UCSD-AML1 (cell line): ENCODE data around the gene LRTM2.

Experiments used
- DNase-seq: peaks from one replicate; lab custom pipeline; 2025; ENCODE audit not compliant: unreplicated experiment; lab: John Stamatoyannopoulos, UW

Gene LRTM2

DNA sequence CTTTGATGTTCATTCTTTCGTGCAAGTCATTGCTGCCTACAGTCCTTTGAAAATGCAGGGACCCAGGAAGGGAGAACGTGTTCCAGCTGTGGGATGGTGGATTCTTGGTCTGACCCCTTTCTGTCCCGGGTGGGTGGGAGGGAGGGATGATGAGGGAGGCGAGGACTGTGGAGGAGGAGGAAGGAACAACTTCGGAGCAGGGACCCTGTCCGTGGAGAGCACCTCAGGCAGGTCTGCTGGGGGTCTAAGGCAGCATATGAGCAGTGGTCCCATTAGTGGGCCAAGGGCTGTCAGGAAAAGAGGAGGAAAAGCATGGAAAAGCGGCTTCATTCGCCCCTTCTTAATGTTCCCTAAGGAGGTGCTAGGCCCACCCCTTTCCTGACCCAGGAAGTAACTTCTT lies 62.0 kb downstream of the LRTM2 start:
- no peak for DNase-seq

DNA sequence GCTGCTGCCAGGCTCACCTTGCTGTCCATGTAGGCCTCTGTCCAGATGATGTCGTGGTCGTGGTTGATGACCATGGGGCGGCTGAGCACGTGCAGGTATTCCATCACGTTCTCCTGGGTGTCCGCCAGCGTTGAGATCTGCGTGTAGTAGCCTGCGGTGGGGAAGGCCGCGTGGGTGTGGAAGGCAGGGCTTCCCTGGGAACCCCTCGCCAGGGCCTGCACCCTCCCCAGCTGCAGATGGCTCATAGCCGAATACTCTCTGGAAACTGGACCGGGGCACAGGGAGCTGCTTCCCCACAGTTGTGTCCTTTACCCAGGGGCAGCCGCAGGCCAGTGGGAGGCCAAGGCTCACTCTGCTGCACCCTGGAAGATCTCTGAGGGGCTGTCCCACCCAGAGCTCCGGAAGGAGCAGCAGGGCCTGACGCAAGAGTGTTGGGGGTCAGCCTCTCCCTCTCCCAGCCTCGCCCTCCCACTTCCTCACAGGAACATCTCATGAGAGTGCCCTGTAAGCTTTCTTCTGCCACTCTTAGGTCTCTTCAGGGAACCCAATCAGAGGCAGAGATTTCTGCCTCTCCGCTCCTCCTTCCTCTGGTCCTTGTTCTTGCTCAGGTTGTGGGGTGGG lies 62.6 kb downstream of the LRTM2 start:
- DNase-seq, result no peak

DNA sequence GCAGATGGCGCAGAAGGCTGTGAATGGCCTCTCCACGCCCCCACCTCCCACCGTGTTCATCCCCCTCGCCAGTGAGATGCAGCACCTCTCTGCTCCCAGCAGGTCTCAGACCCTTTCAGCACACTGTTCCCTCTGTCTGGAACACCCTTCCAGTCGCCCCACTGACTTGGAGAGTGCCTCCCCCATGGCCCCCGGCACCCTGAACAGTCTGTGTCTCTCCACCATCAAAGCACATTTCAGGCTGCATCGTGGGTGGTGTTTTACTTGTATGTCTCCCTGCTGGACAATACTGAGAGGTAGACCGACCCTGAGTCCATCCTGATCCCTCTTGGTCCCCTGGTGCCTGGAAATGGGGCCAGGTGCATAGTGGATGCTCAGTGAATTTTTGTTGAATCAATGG lies 63.1 kb downstream of the LRTM2 start:
- DNase-seq, result no peak

DNA sequence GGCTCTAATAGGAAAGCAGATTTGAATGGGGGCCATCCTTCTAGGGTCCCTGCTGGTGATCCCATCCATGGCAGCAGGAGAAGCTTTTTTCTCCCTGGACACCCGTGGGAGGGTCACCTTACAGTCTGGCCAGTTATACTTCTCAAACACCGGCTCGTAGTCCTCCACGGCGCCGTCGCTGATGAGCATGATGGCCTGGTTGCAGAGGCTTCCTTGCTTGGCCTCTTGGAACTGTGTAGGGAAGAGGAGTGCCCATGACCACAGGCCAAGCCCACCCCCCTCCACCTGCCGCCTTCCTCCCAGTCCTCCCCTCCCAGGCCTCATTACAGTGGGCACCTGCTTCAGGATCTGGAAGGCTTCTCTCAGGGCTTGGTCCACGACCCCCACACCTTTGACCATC lies 64.3 kb downstream of the LRTM2 start:
- no peak for DNase-seq

DNA sequence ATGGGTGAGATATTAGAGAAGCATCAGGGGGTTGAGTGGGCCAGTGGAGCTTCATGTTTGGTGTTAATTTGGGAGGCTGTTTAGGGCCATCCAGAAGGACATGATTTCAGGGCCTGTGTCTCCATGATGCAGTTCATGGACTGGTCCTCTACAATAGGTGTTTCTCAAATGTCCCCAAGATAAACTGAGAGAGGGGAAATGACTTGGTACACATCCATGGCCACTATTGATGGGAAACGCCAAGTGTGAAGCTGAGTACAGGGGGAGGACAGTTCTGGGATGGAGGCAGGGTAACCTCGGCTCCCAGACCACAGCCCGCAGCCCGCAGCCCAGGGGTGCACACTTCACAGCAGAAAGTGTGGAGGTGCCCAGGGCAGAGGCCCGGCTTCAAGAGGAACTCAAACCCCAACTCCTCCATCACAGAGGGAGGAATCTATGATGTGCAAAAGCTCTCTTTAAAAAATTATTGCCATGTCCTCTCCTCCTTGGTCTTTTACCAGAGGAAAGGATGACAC lies 64.8 kb downstream of the LRTM2 start:
- no peak for DNase-seq

DNA sequence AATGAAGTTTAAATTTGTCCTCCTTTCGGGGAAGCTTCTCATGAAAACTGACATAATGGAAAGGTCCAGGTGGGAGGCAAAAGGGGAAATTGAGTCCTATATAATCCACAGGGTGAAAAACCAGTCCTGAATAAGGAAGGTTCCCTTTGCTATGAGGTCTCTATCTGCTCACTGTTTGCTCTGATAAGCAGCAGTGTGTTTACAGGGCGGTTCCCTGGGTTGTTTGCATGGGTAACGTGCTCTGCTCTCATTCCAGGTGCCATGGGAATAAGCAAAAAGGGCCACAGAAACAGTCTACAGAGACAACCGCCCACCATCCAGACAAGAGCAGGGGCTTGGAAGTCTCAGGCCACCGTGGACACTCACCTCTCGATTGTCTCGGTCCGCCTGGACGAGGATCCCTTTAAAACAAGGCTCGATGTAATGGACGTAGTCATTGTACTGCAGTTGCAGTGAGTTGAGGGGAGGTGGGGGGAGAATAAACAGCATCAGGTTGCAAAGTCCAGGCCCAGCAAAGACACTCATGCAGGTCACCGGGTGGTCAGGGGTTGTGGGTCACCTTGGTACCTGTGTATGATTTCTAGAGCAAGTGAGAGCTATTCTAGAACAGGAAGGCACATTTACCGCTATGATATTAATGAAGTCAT lies 65.4 kb downstream of the LRTM2 start:
- DNase-seq, result no peak
